ELR (cell line): Measurements from ENCODE around the gene PDXK.

ENCODE experiments used
- DNase-seq: peaks from one replicate; pipeline ENCODE4 v3.0.0-alpha.2; 2015; ENCODE audit warnings: low read depth

PDXK gene

DNA sequence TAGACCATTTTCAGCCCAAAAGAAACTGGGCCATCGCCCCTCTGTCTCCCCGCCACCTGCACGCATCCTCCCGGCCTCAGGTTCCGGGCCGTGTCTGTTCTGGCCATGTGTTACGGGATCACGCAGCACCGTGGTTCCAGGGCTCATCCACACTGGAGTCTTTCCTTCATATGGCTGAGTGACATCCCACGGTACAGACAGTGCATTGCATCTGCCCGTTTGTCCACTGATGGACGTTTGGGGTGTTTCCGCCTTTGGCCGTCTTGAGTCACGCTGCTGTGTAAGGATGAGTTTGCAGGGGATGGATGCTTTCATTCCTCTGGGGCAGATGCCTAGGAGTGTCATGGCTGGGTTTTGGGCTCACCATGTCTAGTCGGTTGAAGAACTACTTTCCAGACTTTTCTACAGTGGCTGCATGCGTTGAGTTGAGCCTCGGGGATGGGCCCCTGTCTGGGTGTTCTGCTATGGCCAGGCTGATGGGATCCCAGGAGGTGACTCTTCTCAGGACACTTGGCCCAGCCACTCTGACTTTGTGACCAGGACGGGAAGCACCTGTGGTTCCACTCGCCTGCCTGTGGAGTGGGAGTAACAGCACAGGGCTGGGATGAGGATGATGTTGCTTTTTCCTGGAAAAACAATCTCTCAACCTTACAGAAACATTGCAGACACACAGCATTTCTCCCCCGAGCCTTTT lies 87.2 kb downstream of the PDXK start:
- DNase-seq = no peak

DNA sequence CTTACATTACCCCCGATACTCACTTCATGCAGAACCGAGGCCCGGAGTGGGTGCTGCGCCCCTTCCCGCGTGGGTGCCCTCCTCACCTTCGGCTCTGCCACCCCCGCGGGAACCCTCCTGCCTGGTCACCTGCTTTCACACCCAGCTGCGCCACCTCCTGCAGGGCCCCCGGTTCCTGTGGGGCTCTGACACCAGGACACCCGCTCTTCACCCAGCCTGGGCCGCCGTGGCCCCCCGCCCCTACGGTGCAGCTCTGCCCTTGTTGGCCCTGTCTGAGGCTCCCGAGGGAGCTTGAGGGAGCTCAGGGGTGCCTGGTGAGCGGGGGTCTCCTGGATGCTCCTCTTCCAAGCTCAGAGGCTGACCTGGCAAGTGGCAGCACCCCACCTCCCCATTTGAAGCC lies 89.4 kb downstream of the PDXK start:
- DNase-seq = no peak

GRCh38 chr21:43808832-43809251 lies 89.9 kb downstream of the PDXK start:
- no peak for DNase-seq

GRCh38 chr21:43809346-43809799 lies 90.4 kb downstream of the PDXK start:
- no peak for DNase-seq

DNA sequence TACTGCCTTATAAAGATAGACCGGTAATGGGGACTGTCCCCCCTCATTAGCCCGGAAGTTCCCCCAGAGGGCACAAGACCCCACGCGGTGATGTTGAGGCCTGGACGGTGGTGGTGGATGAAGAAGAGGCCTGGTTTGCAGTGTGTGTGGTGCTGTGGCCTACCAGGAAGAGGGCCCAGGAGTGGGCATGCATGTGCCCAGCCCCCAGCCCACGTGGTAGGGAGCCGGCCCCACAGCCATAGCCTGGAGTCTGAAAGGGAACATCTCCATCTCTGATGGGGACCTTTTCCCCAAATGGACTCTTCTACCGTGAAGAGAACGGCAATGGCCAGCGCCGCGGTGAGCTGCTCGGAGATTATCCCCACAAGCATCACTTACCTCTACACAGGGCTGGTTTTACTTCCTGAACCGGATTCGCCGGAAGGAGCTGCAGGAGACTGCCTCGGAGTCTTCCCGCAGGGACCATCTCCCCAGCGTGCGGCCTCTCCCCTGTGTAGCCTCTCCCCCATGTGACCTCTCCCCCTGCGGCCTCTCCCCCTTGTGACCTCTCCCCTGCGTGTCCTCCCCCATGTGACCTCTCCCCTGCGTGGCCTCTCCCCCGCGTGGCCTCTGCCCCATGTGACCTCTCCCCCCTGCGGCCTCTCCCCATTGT lies 91.0 kb downstream of the PDXK start:
- DNase-seq = no peak

- DNase-seq = peak; percentile 72
Observed at GRCh38 chr21:43810505-43811261, 91.8 kb downstream of the PDXK start.

DNA sequence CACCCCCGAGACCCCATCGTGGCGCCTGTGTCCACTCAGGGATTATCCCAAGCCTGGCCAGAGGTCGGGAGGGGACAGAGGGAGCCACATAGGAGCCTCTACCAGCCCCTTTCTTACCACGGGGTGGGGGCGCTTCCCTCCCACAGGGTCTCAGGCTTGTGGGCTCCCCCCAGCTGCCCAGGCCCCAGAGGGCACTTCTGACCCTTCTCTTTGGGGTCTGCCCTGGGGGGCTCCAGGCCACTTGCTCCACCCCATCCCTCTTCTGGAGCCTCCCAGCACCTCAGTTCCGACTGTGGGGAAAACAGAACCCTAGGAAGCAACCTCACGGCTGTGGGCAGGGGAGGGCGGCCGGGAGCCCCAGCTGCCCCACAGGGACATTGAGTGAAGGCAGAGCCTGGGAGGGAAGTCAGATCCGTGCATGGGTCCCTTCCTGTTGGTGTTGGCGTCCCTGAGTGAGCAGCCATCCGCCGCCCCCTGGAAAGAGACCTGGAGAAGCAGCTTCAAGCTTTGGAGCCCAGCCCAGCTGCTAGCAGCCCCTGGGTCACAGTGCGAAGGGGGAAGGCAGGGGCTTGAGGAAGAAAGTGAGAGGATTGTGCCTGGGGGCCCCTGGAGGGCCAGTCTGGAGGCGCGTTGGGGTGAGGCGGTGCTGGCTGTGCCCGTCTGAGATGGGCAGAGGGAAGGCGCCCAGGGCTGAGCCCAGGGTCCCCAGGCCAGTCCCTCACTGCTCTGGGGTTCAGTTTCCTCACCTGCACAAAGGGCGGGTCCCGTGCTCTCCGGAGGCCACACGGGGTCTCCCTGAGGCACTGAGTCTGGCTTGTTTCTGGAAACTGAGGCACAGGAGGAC lies 92.6 kb downstream of the PDXK start:
- DNase-seq = no peak
